Measurements from ENCODE around the gene RAB26.
A peak's percentile ranks its signal among the peaks of the same experiment; 100 is the strongest.

RAB26 gene

DNA sequence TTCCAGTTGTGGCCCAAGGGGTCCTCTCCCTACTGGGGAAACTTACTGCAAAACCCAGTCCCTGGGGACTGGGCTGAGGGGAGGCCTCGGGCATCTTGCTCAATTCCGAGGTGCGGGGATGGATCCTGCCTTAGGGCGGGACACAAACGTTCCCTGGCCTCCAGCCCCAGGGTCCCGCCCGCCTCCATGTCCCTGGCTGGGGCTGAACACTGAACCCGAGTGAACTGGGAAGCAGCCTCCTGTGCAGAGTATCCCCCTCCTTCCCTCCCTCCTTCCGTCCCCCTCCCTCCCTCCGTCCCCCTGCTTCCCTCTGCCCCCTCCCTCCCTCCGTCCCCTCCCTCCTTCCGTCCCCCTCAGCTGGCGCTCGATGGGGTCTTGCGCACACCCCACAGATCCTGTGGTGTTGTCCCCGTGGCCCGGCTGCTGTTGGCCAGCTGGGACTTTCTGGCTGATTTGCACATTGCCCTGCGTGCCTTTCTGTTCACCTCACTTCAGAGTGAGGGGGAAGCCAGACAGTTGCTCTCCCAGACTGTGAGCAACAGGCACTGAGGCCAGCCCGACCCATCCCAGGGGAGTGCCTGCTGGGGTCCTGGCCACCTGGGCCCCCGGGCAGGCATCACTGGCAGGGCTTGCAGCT is 12.6 kb downstream of the RAB26 start:
- DNase-seq (ENCODE audit: extremely low read depth, insufficient read length) = no peak
- H3K4me3 ChIP-seq (replicated peaks; ENCODE audit: low read depth, low read length) = peak overlapping the region; percentile 58
- H3K27me3 ChIP-seq (replicated peaks; ENCODE audit: control insufficient read depth, insufficient read depth, low read length) = no peaks in the 10 kb centered on the region
- peaks cover 9% of the 10 kb centered on the region for H3K36me3 ChIP-seq (ENCODE audit: control insufficient read depth, insufficient read depth, low read length)
- TF ChIP-seq, protein P1, sequence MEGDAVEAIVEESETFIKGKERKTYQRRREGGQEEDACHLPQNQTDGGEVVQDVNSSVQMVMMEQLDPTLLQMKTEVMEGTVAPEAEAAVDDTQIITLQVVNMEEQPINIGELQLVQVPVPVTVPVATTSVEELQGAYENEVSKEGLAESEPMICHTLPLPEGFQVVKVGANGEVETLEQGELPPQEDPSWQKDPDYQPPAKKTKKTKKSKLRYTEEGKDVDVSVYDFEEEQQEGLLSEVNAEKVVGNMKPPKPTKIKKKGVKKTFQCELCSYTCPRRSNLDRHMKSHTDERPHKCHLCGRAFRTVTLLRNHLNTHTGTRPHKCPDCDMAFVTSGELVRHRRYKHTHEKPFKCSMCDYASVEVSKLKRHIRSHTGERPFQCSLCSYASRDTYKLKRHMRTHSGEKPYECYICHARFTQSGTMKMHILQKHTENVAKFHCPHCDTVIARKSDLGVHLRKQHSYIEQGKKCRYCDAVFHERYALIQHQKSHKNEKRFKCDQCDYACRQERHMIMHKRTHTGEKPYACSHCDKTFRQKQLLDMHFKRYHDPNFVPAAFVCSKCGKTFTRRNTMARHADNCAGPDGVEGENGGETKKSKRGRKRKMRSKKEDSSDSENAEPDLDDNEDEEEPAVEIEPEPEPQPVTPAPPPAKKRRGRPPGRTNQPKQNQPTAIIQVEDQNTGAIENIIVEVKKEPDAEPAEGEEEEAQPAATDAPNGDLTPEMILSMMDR (IDR thresholded peaks at IDR 0.05; ENCODE audit: insufficient read depth, low read length, poor library complexity, severe bottlenecking) = no peak

DNA sequence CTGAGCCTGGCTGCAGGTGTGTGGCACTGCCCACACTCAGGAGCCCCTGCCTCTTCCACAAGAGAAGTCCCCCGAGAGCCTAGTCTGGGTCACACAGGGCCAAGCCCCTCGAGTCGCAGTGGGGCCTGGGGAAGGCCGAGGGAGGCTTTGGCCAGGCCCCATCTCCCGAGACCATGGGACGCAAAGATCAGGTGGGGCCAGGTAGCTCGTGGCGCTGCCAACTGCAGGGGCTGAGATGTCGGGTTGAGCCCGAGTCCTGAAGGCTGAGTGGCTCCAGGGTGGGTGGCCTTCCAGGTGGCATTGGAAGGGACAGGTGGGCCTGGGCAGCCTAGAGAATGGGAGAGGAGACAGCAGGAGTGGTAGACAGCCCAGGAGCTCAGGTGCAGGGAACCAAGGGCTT is 13.5 kb downstream of the RAB26 start:
- H3K36me3 ChIP-seq (ENCODE audit: control insufficient read depth, insufficient read depth, low read length) = peaks cover 12% of the 10 kb centered on the region

DNA sequence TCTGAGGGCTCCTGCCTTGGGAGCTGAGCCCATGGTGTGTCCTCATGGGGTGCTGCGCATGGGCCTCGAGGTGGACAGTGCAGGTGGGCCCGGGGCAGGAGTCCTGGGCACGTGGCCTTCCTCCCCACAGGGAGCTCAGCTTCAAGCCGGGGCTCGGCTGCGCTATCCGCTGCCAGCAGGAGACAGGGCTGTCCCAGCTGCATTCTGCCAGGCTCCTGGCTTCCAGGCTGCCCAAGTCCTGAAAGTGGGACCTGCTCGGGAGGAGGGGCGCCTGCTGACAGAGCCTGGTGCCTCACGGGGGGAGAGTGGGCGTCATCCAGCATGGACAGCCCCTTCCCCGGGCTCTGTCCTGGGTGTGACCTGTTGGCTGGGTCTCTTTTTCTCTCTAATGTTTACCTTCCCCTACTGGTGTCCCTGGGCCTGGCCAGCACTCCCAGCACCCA is 14.3 kb downstream of the RAB26 start:
- no peaks in the 10 kb centered on the region for H3K27me3 ChIP-seq (replicated peaks; ENCODE audit: control insufficient read depth, insufficient read depth, low read length)
- TF ChIP-seq, protein P1 (IDR thresholded peaks at IDR 0.05; ENCODE audit: insufficient read depth, low read length, poor library complexity, severe bottlenecking) = no peak
- no peak for DNase-seq (ENCODE audit: extremely low read depth, insufficient read length)
- no peak overlapping the region for H3K4me3 ChIP-seq (replicated peaks; ENCODE audit: low read depth, low read length)
- peaks cover 14% of the 10 kb centered on the region for H3K36me3 ChIP-seq (ENCODE audit: control insufficient read depth, insufficient read depth, low read length)

More for the DNA sequence above, 13.5 kb downstream of the RAB26 start:
- no peak overlapping the region; the same call in 1 of the 2 replicates for H3K4me3 ChIP-seq (replicated peaks; ENCODE audit: low read depth, low read length)
- TF ChIP-seq, protein P1 (IDR thresholded peaks at IDR 0.05; ENCODE audit: insufficient read depth, low read length, poor library complexity, severe bottlenecking) = no peak
- no peaks in the 10 kb centered on the region for H3K27me3 ChIP-seq (replicated peaks; ENCODE audit: control insufficient read depth, insufficient read depth, low read length)
- DNase-seq (ENCODE audit: extremely low read depth, insufficient read length) = no peak

DNA sequence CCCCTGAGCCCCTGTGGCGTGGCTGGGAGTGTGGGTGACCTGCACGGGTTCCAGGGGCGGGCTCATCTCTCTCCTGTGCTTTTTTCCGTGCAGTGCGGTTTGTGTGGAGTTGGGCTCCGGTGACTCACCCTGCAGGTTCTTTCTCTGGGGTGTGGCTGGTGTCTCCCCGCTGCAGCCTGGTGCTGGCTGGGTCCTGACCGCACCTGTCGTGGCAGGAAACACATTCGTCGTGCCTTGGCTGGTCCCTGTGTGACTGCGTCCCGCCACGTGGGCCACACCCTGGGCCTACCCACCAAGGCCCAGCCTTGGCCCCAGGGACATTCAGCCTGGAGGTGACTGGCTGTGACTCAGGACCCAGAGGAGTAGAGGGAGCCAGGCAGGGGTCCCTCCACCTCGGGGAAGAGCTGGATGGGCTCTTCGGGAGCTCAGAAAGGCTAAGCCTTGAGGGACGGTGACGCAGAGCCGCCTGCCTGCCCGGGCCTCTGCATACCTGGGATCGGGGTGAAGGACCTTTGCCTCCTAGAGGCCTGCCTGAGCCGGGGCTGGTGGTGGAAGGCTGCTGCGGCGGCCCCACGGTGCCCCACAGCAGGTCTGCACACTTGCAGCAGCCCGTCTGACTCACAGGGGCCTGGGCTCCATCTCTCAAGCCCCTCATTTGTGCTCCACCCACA is 14.9 kb downstream of the RAB26 start:
- DNase-seq (ENCODE audit: extremely low read depth, insufficient read length) = no peak
- Histone ChIP-seq H3K4me3 (replicated peaks; ENCODE audit: low read depth, low read length) (no peak overlapping the region), H3K36me3 (ENCODE audit: control insufficient read depth, insufficient read depth, low read length) (peaks cover 18% of the 10 kb centered on the region), H3K27me3 (replicated peaks; ENCODE audit: control insufficient read depth, insufficient read depth, low read length) (no peaks in the 10 kb centered on the region)
- TF ChIP-seq, protein P1 (IDR thresholded peaks at IDR 0.05; ENCODE audit: insufficient read depth, low read length, poor library complexity, severe bottlenecking) = no peak

DNA sequence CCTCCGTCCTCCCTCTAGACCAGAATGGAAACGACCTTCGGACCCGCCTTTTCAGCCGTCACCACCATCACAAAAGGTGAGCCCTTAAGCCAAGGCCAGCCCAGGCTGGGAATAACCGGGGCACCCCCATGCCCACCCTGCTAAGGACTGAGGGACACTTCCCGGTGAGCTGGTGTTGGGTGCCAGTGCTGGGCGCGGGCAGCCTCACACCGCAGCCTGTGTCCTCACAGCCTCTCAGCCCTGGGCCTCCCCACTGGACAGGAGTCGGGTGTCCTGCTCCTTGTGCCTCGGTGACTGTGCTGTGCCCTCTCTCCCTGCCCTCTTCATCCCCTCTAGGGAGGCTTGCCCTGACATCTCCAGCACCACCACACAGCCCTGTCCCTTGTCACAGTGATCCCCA is 17.4 kb downstream of the RAB26 start:
- no peaks in the 10 kb centered on the region for H3K27me3 ChIP-seq (replicated peaks; ENCODE audit: control insufficient read depth, insufficient read depth, low read length)
- peaks cover 27% of the 10 kb centered on the region for H3K36me3 ChIP-seq (ENCODE audit: control insufficient read depth, insufficient read depth, low read length)
- DNase-seq (ENCODE audit: extremely low read depth, insufficient read length) = no peak
- H3K4me3 ChIP-seq (replicated peaks; ENCODE audit: low read depth, low read length) = no peak overlapping the region
- TF ChIP-seq, protein P1 (IDR thresholded peaks at IDR 0.05; ENCODE audit: insufficient read depth, low read length, poor library complexity, severe bottlenecking) = no peak

Measured in GM06990 (cell line).